IPS DF 4.7 (cell line): Measurements from ENCODE around the gene HOXC10.

Source experiments
- DNase-seq: peaks from one replicate; pipeline ENCODE4 v3.0.0-alpha.2; 2013; ENCODE audit warnings: low spot score; ENCODE audit errors: extremely low read depth

The HOXC10 gene

GRCh38 chr12:54029529-54030441 lies 44.8 kb downstream of the HOXC10 start:
- no peak for DNase-seq

- DNase-seq = no peak
Observed at GRCh38 chr12:54030442-54030801, 45.5 kb downstream of the HOXC10 start.

GRCh38 chr12:54030889-54031471 lies 46.0 kb downstream of the HOXC10 start:
- DNase-seq = no peak

GRCh38 chr12:54031480-54031879 lies 46.5 kb downstream of the HOXC10 start:
- DNase-seq = no peak

GRCh38 chr12:54032086-54032619 lies 47.2 kb downstream of the HOXC10 start:
- no peak for DNase-seq

GRCh38 chr12:54032627-54033100 lies 47.7 kb downstream of the HOXC10 start, which contains the start of gene HOXC5:
Gene HOXC5, plus strand, starts transcription at chr12:54033050. Its CDS starts 73 bp downstream, at chr12:54033123.
- DNase-seq = no peak

- DNase-seq = no peak
Observed at GRCh38 chr12:54033106-54033979, 48.4 kb downstream of the HOXC10 start.

- DNase-seq = no peak
Observed at GRCh38 chr12:54033980-54034784, 49.2 kb downstream of the HOXC10 start.

- DNase-seq = no peak
Observed at GRCh38 chr12:54034785-54035310, 49.9 kb downstream of the HOXC10 start.

- DNase-seq = no peak
Observed at GRCh38 chr12:54035568-54036264, 50.8 kb downstream of the HOXC10 start.

GRCh38 chr12:54036620-54037359 lies 51.8 kb downstream of the HOXC10 start:
- DNase-seq = no peak

- DNase-seq = no peak
Observed at GRCh38 chr12:54037360-54038283, 52.7 kb downstream of the HOXC10 start.

- DNase-seq = no peak
Observed at GRCh38 chr12:54038284-54038870, 53.4 kb downstream of the HOXC10 start.

- no peak for DNase-seq
Observed at GRCh38 chr12:54038871-54039414, 54.0 kb downstream of the HOXC10 start.

- DNase-seq = no peak
Observed at GRCh38 chr12:54039417-54040147, 54.6 kb downstream of the HOXC10 start.
